Calu3 (cell line): ENCODE data around the gene ENPP6. TPM values are rescaled to one million over a fixed set of nuclear protein-coding genes. Genes with fewer than 3 reads are reported as not detected.

ENCODE experiments used
- BruUV-seq: library from RNA; stranded (reverse); fragments of 400-500 nt; replicated peaks from 2 replicates; lab custom pipeline; 2021; lab: Mats Ljungman, UMichigan
- CTCF ChIA-PET: fragments of 300-600 bp; sonication (Branson Sonifier 250); formaldehyde crosslinking; loops from one replicate; lab custom pipeline; 2022; ENCODE audit warnings: antibody characterized with exemption; lab: Charles Lee
- DNase-seq: peaks from one replicate; pipeline ENCODE4 v3.0.0; 2022
- H3K27ac Mint-ChIP-seq: one replicate; pipeline ENCODE4 v1.8.0; 2022; ENCODE audit warnings: mixed read lengths; ENCODE audit not compliant: unreplicated experiment
- H3K27me3 Mint-ChIP-seq: one replicate; pipeline ENCODE4 v1.8.0; 2022; ENCODE audit warnings: mixed read lengths; ENCODE audit not compliant: unreplicated experiment
- H3K36me3 Mint-ChIP-seq: one replicate; pipeline ENCODE4 v1.8.0; 2022; ENCODE audit warnings: mild to moderate bottlenecking, moderate library complexity, mixed read lengths; ENCODE audit not compliant: insufficient read depth, unreplicated experiment
- H3K4me1 Mint-ChIP-seq: one replicate; pipeline ENCODE4 v1.8.0; 2022; ENCODE audit warnings: mild to moderate bottlenecking, low read depth, mixed read lengths; ENCODE audit not compliant: unreplicated experiment
- H3K4me3 Mint-ChIP-seq: one replicate; pipeline ENCODE4 v1.8.0; 2022; ENCODE audit warnings: mild to moderate bottlenecking, low read depth, moderate library complexity, mixed read lengths; ENCODE audit not compliant: unreplicated experiment
- H3K9me3 Mint-ChIP-seq: one replicate; pipeline ENCODE4 v1.8.0; 2022; ENCODE audit warnings: low read depth, mixed read lengths; ENCODE audit not compliant: unreplicated experiment
- intact Hi-C: fragments of 100-400 bp; cut with micrococcal nuclease; formaldehyde crosslinking; loops from one replicate; pipeline ENCODE4 v1.10.0; 2022; ENCODE audit not compliant: unreplicated experiment
- total RNA-seq: library from RNA; stranded (reverse); gene quantifications from 2 replicates; pipeline ENCODE4 v1.2.3, GENCODE V29; 2022
- TF ChIP-seq, protein P1 (sequence below): fragments of 200-600 bp; IDR thresholded peaks from one replicate; pipeline ENCODE4 v1.8.0; 2022; ENCODE audit warnings: antibody characterized with exemption; ENCODE audit not compliant: unreplicated experiment

ENPP6 gene
- total RNA-seq, 1 experiment from 2014 or later = not detected

GRCh38 chr4:184046148-184046547, 171.5 kb downstream of the ENPP6 start:
- Mint-ChIP-seq H3K4me3 (no peak overlapping the region), H3K4me1 (no peaks in the 10 kb centered on the region), H3K36me3 (no peaks in the 10 kb centered on the region), H3K9me3 (peaks cover 8% of the 10 kb centered on the region), H3K27me3 (peaks cover 19% of the 10 kb centered on the region), H3K27ac (no peak overlapping the region)
- no peak for DNase-seq
- intact Hi-C loops = no loop called here
- TF ChIP-seq, protein P1, sequence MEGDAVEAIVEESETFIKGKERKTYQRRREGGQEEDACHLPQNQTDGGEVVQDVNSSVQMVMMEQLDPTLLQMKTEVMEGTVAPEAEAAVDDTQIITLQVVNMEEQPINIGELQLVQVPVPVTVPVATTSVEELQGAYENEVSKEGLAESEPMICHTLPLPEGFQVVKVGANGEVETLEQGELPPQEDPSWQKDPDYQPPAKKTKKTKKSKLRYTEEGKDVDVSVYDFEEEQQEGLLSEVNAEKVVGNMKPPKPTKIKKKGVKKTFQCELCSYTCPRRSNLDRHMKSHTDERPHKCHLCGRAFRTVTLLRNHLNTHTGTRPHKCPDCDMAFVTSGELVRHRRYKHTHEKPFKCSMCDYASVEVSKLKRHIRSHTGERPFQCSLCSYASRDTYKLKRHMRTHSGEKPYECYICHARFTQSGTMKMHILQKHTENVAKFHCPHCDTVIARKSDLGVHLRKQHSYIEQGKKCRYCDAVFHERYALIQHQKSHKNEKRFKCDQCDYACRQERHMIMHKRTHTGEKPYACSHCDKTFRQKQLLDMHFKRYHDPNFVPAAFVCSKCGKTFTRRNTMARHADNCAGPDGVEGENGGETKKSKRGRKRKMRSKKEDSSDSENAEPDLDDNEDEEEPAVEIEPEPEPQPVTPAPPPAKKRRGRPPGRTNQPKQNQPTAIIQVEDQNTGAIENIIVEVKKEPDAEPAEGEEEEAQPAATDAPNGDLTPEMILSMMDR = no peak
- CTCF ChIA-PET = no interaction called here
- no TSS peak for BruUV-seq

DNA sequence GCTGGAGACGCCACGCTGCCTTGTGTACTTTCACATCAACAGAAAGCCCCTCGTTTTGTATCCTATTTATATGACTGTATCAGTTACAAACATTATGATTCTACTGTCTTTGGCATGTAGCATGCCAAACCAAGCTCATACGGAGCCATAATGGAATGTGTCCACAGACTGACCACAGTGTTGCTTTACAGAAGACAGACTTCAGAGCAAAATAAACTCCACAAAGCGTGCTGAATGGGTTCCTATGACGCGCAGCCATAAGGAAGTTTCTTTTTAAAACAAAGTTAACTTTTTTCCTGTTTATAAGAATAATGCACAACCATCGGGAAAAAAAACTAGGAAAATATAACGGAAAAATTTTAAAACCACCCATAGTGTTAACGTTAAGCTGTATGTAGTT, 176.5 kb downstream of the ENPP6 start:
- H3K9me3 Mint-ChIP-seq = peaks cover 4% of the 10 kb centered on the region
- H3K4me1 Mint-ChIP-seq = no peaks in the 10 kb centered on the region
- peaks cover 29% of the 10 kb centered on the region for H3K27me3 Mint-ChIP-seq
- intact Hi-C loops = no loop called here
- H3K4me3 Mint-ChIP-seq = no peak overlapping the region
- H3K27ac Mint-ChIP-seq = no peak overlapping the region
- TF ChIP-seq, protein P1 = no peak
- CTCF ChIA-PET = no interaction called here
- no TSS peak for BruUV-seq
- no peaks in the 10 kb centered on the region for H3K36me3 Mint-ChIP-seq
- DNase-seq = no peak

- no peak for DNase-seq
- TF ChIP-seq, protein P1 = no peak
- no peaks in the 10 kb centered on the region for H3K36me3 Mint-ChIP-seq
- no peaks in the 10 kb centered on the region for H3K4me1 Mint-ChIP-seq
- no peak overlapping the region for H3K4me3 Mint-ChIP-seq
- H3K27me3 Mint-ChIP-seq = peaks cover 29% of the 10 kb centered on the region
- no peak overlapping the region for H3K27ac Mint-ChIP-seq
- no TSS peak for BruUV-seq
- CTCF ChIA-PET = no interaction called here
- intact Hi-C loops = no loop called here
- peaks cover 4% of the 10 kb centered on the region for H3K9me3 Mint-ChIP-seq
Measured at GRCh38 chr4:184039963-184040383, 177.7 kb downstream of the ENPP6 start.
